ENCODE data around the gene CTAGE15. TPM values are rescaled to one million over a fixed set of nuclear protein-coding genes. Genes with fewer than 3 reads are reported as not detected.
"Not testable (repeated sequence)": the region's sequence is repeated elsewhere in the genome, so short reads cannot be mapped to it uniquely, and the experiment has no call there.

CTAGE15 gene
- total RNA-seq (1 to 10 TPM; 1.1 to 5.9 TPM), polyA plus RNA-seq (under 1 TPM; 0.04 to 0.11 TPM)
- long read RNA-seq, donor 1, result 0 reads
- long read RNA-seq, donor 2, result 0 reads
- long read RNA-seq, donor 3, result 0 reads
- long read RNA-seq, donor 4, result 0 reads
- long read RNA-seq, donor 5, result 0 reads

- H3K27ac ChIP-seq (ENCODE audit: low read depth in 1 of 2, low read length in 1 of 2); H3K4me1 ChIP-seq (ENCODE audit: control insufficient read depth in 5 of 5, insufficient read depth in 5 of 5, low read length in 5 of 5); H3K9me3 ChIP-seq (ENCODE audit: control insufficient read depth in 4 of 4, insufficient read depth in 3 of 4, low read length in 3 of 4); ATAC-seq (ENCODE audit: insufficient read depth, low FRiP score); H3K36me3 ChIP-seq (ENCODE audit: control insufficient read depth in 4 of 4, insufficient read depth in 4 of 4, low read length in 4 of 4); DNase-seq; H3K27me3 ChIP-seq (ENCODE audit: control insufficient read depth in 3 of 3, insufficient read depth in 3 of 3, low read length in 2 of 3); H3K9ac ChIP-seq (ENCODE audit: insufficient read depth in 1 of 2, low read length in 2 of 2); H3K4me3 ChIP-seq: not testable (repeated sequence)
- 96% methylated on average over 8 of the region's 20 CpGs; no CpG with 5 or more reads in 1 of the 2 donors for WGBS, 2 donors
These were observed at the start of gene CTAGE15 for GRCh38 chr7:143571501-143571900. CTAGE15 (plus strand) TSS chr7:143571801; CDS start chr7:143571818, 17 bp downstream.

DNA sequence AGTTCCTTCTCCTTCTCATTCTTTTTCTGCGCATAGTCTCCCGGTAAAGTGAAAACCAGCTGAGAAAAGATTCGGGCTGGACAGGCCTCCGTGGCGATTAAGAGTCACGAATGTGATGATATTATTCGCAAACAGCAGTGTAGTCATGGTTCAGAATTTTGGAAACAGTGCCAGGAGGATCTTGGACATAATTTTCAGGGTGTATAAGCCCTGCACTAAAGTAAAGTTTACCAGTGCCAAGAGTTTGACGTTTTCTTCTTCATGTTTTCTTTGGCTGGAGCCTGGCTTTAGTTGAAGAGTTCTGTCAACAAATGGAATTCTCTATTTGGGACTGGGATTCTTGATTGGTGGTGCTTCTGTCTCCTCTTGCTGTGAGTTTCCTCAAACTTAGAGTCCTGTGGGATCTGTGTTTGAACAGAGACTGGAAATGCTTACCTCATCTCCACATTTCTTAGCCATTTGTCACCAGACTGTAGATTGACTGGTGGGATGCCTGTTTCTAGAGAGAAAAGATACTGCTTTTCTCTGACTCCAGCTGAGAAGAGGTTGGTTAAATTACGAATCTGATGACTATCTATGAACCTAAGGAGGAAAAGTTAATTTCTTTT lies 49.2 kb upstream of the CTAGE15 start:
- ATAC-seq (ENCODE audit: insufficient read depth, low FRiP score); H3K27me3 ChIP-seq (ENCODE audit: control insufficient read depth in 3 of 3, insufficient read depth in 3 of 3, low read length in 2 of 3): not testable (repeated sequence)
- WGBS, 2 donors, result no CpG with 5 or more reads among the region's 9 CpGs

GRCh38 chr7:143531169-143531926 lies 40.3 kb upstream of the CTAGE15 start:
- not testable (repeated sequence) for H3K4me1 ChIP-seq (ENCODE audit: control insufficient read depth in 5 of 5, insufficient read depth in 5 of 5, low read length in 5 of 5); H3K27ac ChIP-seq (ENCODE audit: low read depth in 1 of 2, low read length in 1 of 2); H3K27me3 ChIP-seq (ENCODE audit: control insufficient read depth in 3 of 3, insufficient read depth in 3 of 3, low read length in 2 of 3); H3K9me3 ChIP-seq (ENCODE audit: control insufficient read depth in 4 of 4, insufficient read depth in 3 of 4, low read length in 3 of 4); H3K4me3 ChIP-seq; ATAC-seq (ENCODE audit: insufficient read depth, low FRiP score); DNase-seq; H3K9ac ChIP-seq (ENCODE audit: insufficient read depth in 1 of 2, low read length in 2 of 2); H3K36me3 ChIP-seq (ENCODE audit: control insufficient read depth in 4 of 4, insufficient read depth in 4 of 4, low read length in 4 of 4)
- 74 to 85% methylated on average over 3 to 4 of the region's 6 CpGs for WGBS, 2 donors

More for the DNA sequence above, 49.2 kb upstream of the CTAGE15 start:
- not testable (repeated sequence) for H3K27ac ChIP-seq (ENCODE audit: low read depth in 1 of 2, low read length in 1 of 2); H3K9me3 ChIP-seq (ENCODE audit: control insufficient read depth in 4 of 4, insufficient read depth in 3 of 4, low read length in 3 of 4); H3K36me3 ChIP-seq (ENCODE audit: control insufficient read depth in 4 of 4, insufficient read depth in 4 of 4, low read length in 4 of 4); H3K4me3 ChIP-seq; H3K9ac ChIP-seq (ENCODE audit: insufficient read depth in 1 of 2, low read length in 2 of 2); H3K4me1 ChIP-seq (ENCODE audit: control insufficient read depth in 5 of 5, insufficient read depth in 5 of 5, low read length in 5 of 5); DNase-seq

GRCh38 chr7:143531932-143532331 lies 39.7 kb upstream of the CTAGE15 start:
- H3K9ac ChIP-seq (ENCODE audit: insufficient read depth in 1 of 2, low read length in 2 of 2); ATAC-seq (ENCODE audit: insufficient read depth, low FRiP score): not testable (repeated sequence)
- WGBS, 2 donors, result no CpG with 5 or more reads among the region's 1 CpG

GRCh38 chr7:143533213-143533839 lies 38.3 kb upstream of the CTAGE15 start:
- no CpG with 5 or more reads among the region's 6 CpGs for WGBS, 2 donors
- not testable (repeated sequence) for H3K27ac ChIP-seq (ENCODE audit: low read depth in 1 of 2, low read length in 1 of 2); H3K4me1 ChIP-seq (ENCODE audit: control insufficient read depth in 5 of 5, insufficient read depth in 5 of 5, low read length in 5 of 5); H3K27me3 ChIP-seq (ENCODE audit: control insufficient read depth in 3 of 3, insufficient read depth in 3 of 3, low read length in 2 of 3); DNase-seq; H3K9me3 ChIP-seq (ENCODE audit: control insufficient read depth in 4 of 4, insufficient read depth in 3 of 4, low read length in 3 of 4); H3K4me3 ChIP-seq; H3K9ac ChIP-seq (ENCODE audit: insufficient read depth in 1 of 2, low read length in 2 of 2); ATAC-seq (ENCODE audit: insufficient read depth, low FRiP score); H3K36me3 ChIP-seq (ENCODE audit: control insufficient read depth in 4 of 4, insufficient read depth in 4 of 4, low read length in 4 of 4)

More at GRCh38 chr7:143531932-143532331, 39.7 kb upstream of the CTAGE15 start:
- not testable (repeated sequence) for H3K27me3 ChIP-seq (ENCODE audit: control insufficient read depth in 3 of 3, insufficient read depth in 3 of 3, low read length in 2 of 3); H3K36me3 ChIP-seq (ENCODE audit: control insufficient read depth in 4 of 4, insufficient read depth in 4 of 4, low read length in 4 of 4); DNase-seq; H3K4me3 ChIP-seq; H3K27ac ChIP-seq (ENCODE audit: low read depth in 1 of 2, low read length in 1 of 2); H3K4me1 ChIP-seq (ENCODE audit: control insufficient read depth in 5 of 5, insufficient read depth in 5 of 5, low read length in 5 of 5); H3K9me3 ChIP-seq (ENCODE audit: control insufficient read depth in 4 of 4, insufficient read depth in 3 of 4, low read length in 3 of 4)

DNA sequence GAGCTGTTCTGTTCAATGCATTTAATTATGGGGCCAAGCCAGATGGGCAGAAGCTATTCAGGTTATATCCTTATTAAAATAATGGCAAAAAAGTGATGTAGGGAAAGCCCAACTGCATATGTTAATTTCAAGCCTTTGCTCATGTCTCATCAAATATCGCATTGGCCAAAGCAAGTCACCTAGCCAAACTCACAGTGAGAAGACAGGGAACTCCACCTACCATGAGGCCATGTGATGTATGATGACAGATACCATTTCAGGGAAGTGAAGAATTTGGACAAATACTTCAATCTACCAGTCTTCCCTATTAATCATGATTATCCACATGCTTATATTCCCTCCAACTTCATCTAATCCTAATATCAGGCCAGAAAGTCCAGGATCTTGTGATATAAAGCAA lies 35.2 kb upstream of the CTAGE15 start:
- not testable (repeated sequence) for H3K4me1 ChIP-seq (ENCODE audit: control insufficient read depth in 5 of 5, insufficient read depth in 5 of 5, low read length in 5 of 5); H3K27me3 ChIP-seq (ENCODE audit: control insufficient read depth in 3 of 3, insufficient read depth in 3 of 3, low read length in 2 of 3); H3K4me3 ChIP-seq; ATAC-seq (ENCODE audit: insufficient read depth, low FRiP score); DNase-seq; H3K36me3 ChIP-seq (ENCODE audit: control insufficient read depth in 4 of 4, insufficient read depth in 4 of 4, low read length in 4 of 4); H3K27ac ChIP-seq (ENCODE audit: low read depth in 1 of 2, low read length in 1 of 2); H3K9me3 ChIP-seq (ENCODE audit: control insufficient read depth in 4 of 4, insufficient read depth in 3 of 4, low read length in 3 of 4); H3K9ac ChIP-seq (ENCODE audit: insufficient read depth in 1 of 2, low read length in 2 of 2)
- WGBS, 2 donors, result 96% methylated on average over 1 of the region's 1 CpG; no CpG with 5 or more reads in 1 of the 2 donors

DNA sequence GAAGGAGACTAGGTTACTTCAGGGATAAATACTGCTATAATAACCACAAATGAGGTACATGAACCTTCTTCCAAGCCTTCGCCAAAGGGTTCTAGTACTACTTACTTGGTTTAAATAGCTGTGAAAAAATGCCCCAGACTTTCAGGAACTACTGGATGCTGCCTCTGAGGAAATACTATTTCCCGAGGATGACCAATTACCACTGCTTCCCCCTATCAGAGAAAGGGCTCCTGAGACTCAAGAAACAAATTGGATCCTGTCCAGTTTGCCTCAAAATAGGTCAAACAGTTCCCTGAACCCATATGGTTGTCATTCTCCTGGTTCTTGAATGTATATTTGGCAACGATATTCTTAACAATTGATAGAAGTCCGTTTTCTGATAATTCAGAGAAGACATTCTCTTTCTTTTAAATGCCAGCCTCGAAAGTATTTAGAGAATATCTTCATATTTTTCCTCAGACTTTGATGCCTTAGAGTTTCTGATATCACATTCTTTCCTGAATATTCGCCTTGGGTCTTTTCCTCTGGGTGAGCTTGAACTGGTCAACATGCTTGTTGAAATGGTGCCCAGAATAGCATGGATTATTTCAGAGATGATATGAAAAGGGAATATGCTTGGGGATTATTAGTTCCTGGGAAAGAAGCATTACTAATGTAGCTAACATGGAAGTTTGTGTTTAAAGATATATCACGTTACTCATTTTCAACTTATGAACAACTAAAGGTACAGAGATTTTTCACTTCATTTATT lies 28.1 kb upstream of the CTAGE15 start:
- not testable (repeated sequence) for DNase-seq; ATAC-seq (ENCODE audit: insufficient read depth, low FRiP score)
- no CpG with 5 or more reads among the region's 7 CpGs for WGBS, 2 donors

More for the DNA sequence above, 28.1 kb upstream of the CTAGE15 start:
- H3K4me1 ChIP-seq (ENCODE audit: control insufficient read depth in 5 of 5, insufficient read depth in 5 of 5, low read length in 5 of 5); H3K36me3 ChIP-seq (ENCODE audit: control insufficient read depth in 4 of 4, insufficient read depth in 4 of 4, low read length in 4 of 4); H3K4me3 ChIP-seq; H3K27me3 ChIP-seq (ENCODE audit: control insufficient read depth in 3 of 3, insufficient read depth in 3 of 3, low read length in 2 of 3); H3K27ac ChIP-seq (ENCODE audit: low read depth in 1 of 2, low read length in 1 of 2); H3K9ac ChIP-seq (ENCODE audit: insufficient read depth in 1 of 2, low read length in 2 of 2); H3K9me3 ChIP-seq (ENCODE audit: control insufficient read depth in 4 of 4, insufficient read depth in 3 of 4, low read length in 3 of 4): not testable (repeated sequence)

All from lung (tissue), 14 donors.